Gastroesophageal sphincter (tissue), 4 donors: ENCODE measurements around the gene TRMU. TPM values are rescaled to one million over a fixed set of nuclear protein-coding genes. Genes with fewer than 3 reads are reported as not detected.

Experiments used
- ATAC-seq: fragments of 150-250 bp; one replicate; pipeline ENCODE4 v1.9.1; 2016; ENCODE audit warnings: mild to moderate bottlenecking, moderate library complexity
- H3K27ac ChIP-seq, 4 donors: fragments of 200-600 bp; sonication (generic) in 3 of 4; 1 replicate in 3 of 4; 2 replicates in 1 of 4; pipeline ENCODE4 v1.5.1; 2016 to 2019
- H3K27me3 ChIP-seq: fragments of 200-600 bp; sonication (generic); one replicate; pipeline ENCODE4 v1.5.1; 2019
- H3K36me3 ChIP-seq, 2 donors: fragments of 200-600 bp; sonication (generic); one replicate each; pipeline ENCODE4 v1.5.1; 2019; ENCODE audit warnings: control low read depth in 1 of 2
- H3K4me1 ChIP-seq, 3 donors: fragments of 200-600 bp; sonication (generic); 1 replicate in 2 of 3; 2 replicates in 1 of 3; pipeline ENCODE4 v1.5.1; 2016 to 2019; ENCODE audit warnings: control low read depth in 2 of 3
- H3K4me3 ChIP-seq, 2 donors: fragments of 200-600 bp; sonication (generic); one replicate each; pipeline ENCODE4 v1.5.1; 2019; ENCODE audit warnings: mild to moderate bottlenecking in 1 of 2, moderate library complexity in 1 of 2
- H3K9me3 ChIP-seq, 3 donors: fragments of 200-600 bp; sonication (generic); one replicate each; pipeline ENCODE4 v1.5.1; 2017 to 2019; ENCODE audit warnings: control low read depth in 2 of 3
- CTCF ChIP-seq, 4 experiments: fragments of 200-600 bp in 2 of 4; fragments of 450-650 bp in 2 of 4; sonication (generic) in 1 of 4; IDR thresholded peaks; one replicate each; pipeline ENCODE4 v1.5.1; 2017 to 2019; ENCODE audit warnings: antibody characterized with exemption in 4 of 4, mild to moderate bottlenecking in 2 of 4, moderate library complexity in 2 of 4
- EP300 ChIP-seq: sonication (generic); formaldehyde crosslinking; IDR thresholded peaks from one replicate; pipeline ENCODE4 v1.6.1; 2017; ENCODE audit warnings: antibody characterized with exemption, mild to moderate bottlenecking
- POLR2A ChIP-seq, 2 donors: fragments of 450-650 bp; IDR thresholded peaks; one replicate each; pipeline ENCODE4 v1.6.1; 2017; ENCODE audit warnings: antibody characterized with exemption in 2 of 2, mild to moderate bottlenecking in 2 of 2, moderate library complexity in 1 of 2
- POLR2AphosphoS5 ChIP-seq: sonication (generic); formaldehyde crosslinking; IDR thresholded peaks from one replicate; pipeline ENCODE4 v1.6.1; 2017; ENCODE audit warnings: antibody characterized with exemption
- WGBS, 2 donors: methylation state at CpG; one replicate each; pipeline ENCODE4 v1.1.5; 2018; ENCODE audit warnings: low coverage in 1 of 2; 5-methylcytosine and 5-hydroxymethylcytosine counted together
- total RNA-seq, 4 donors: library from RNA; depleted of rRNA; stranded (reverse); fragments of >200 nt; gene quantifications; one replicate each; pipeline ENCODE4 v1.1.0, GENCODE V29; 2016

The TRMU gene
- total RNA-seq, 4 donors from 2014 or later, result 9.9 to 33.8 (median 24.6) TPM

- Histone ChIP-seq H3K4me1 (no peaks in the 10 kb centered on the region), H3K27me3 (no peaks in the 10 kb centered on the region), H3K9me3 (no peaks in the 10 kb centered on the region), H3K36me3 (peaks cover 0 to 100% of the 10 kb centered on the region in 2 donors), H3K27ac (no peak overlapping the region), H3K4me3 (no peak overlapping the region)
- ATAC-seq, result no peak
- TF ChIP-seq POLR2A (IDR thresholded peaks at IDR 0.05) (no peak), EP300 (no peak)
- 78 to 86% methylated on average over 4 to 8 of the region's 12 CpGs for WGBS, 2 donors
Observed at GRCh38 chr22:46347646-46348045, 12.1 kb downstream of the TRMU start.

GRCh38 chr22:46348099-46348695 lies 12.7 kb downstream of the TRMU start:
- no peak for ATAC-seq
- Histone ChIP-seq H3K4me1 (no peaks in the 10 kb centered on the region), H3K36me3 (peaks cover 0 to 100% of the 10 kb centered on the region in 2 donors), H3K4me3 (no peak overlapping the region), H3K27ac (no peak overlapping the region), H3K27me3 (no peaks in the 10 kb centered on the region), H3K9me3 (no peaks in the 10 kb centered on the region)
- 81 to 82% methylated on average over 3 of the region's 15 CpGs for WGBS, 2 donors
- TF ChIP-seq CTCF (IDR thresholded peaks at IDR 0.05), result no peak
- no peak for TF ChIP-seq POLR2A (IDR thresholded peaks at IDR 0.05)
- TF ChIP-seq EP300, result no peak
- no peak for TF ChIP-seq POLR2AphosphoS5

- WGBS, 2 donors, result 77% methylated on average over 14 of the region's 18 CpGs; no CpG with 5 or more reads in 1 of the 2 donors
- peaks cover 0 to 100% of the 10 kb centered on the region in 2 donors for H3K36me3 ChIP-seq
- H3K4me1 ChIP-seq, result no peaks in the 10 kb centered on the region
- no peak for TF ChIP-seq EP300
- no peak for TF ChIP-seq POLR2A (IDR thresholded peaks at IDR 0.05)
- no peak for TF ChIP-seq POLR2AphosphoS5
- TF ChIP-seq CTCF (IDR thresholded peaks at IDR 0.05), result no peak
- no peaks in the 10 kb centered on the region for H3K9me3 ChIP-seq
- no peak overlapping the region for H3K4me3 ChIP-seq
- no peak overlapping the region for H3K27ac ChIP-seq
- no peaks in the 10 kb centered on the region for H3K27me3 ChIP-seq
- no peak for ATAC-seq
Observed at GRCh38 chr22:46349238-46349637, 13.7 kb downstream of the TRMU start.

- WGBS, 2 donors, result 29 to 70% methylated on average over 1 to 6 of the region's 6 CpGs
- no peak for TF ChIP-seq EP300
- no peak for TF ChIP-seq POLR2AphosphoS5
- TF ChIP-seq POLR2A (IDR thresholded peaks at IDR 0.05), result no peak
- no peak for TF ChIP-seq CTCF (IDR thresholded peaks at IDR 0.05)
- Histone ChIP-seq H3K36me3 (peaks cover 0 to 100% of the 10 kb centered on the region in 2 donors), H3K27ac (no peak overlapping the region), H3K27me3 (no peaks in the 10 kb centered on the region), H3K4me3 (no peak overlapping the region), H3K9me3 (no peaks in the 10 kb centered on the region), H3K4me1 (no peaks in the 10 kb centered on the region)
- no peak for ATAC-seq
Observed at GRCh38 chr22:46349681-46350080, 14.2 kb downstream of the TRMU start.

- no peak for ATAC-seq
- peaks cover 0 to 100% of the 10 kb centered on the region in 2 donors for H3K36me3 ChIP-seq
- no peak overlapping the region for H3K27ac ChIP-seq
- 48 to 77% methylated on average over 3 to 6 of the region's 7 CpGs for WGBS, 2 donors
- H3K4me1 ChIP-seq, result peaks cover 0 to 1% (median 0%) of the 10 kb centered on the region in 3 donors
- no peaks in the 10 kb centered on the region for H3K9me3 ChIP-seq
- no peaks in the 10 kb centered on the region for H3K27me3 ChIP-seq
- TF ChIP-seq POLR2AphosphoS5 (no peak), EP300 (no peak), CTCF (IDR thresholded peaks at IDR 0.05) (no peak), POLR2A (IDR thresholded peaks at IDR 0.05) (no peak)
- no peak overlapping the region for H3K4me3 ChIP-seq
Observed at GRCh38 chr22:46350121-46350520, 14.6 kb downstream of the TRMU start.
